ENCODE measurements around the gene THADA. TPM values are rescaled to one million over a fixed set of nuclear protein-coding genes. Genes with fewer than 3 reads are reported as not detected.

The THADA gene
- total RNA-seq, 1 donor from 2014 or later, result 41.2 TPM

- Histone ChIP-seq H3K9me3 (no peaks in the 10 kb centered on the region), H3K4me1 (no peaks in the 10 kb centered on the region), H3K27ac (no peak overlapping the region), H3K36me3 (peaks cover 7% of the 10 kb centered on the region), H3K4me3 (no peak overlapping the region), H3K27me3 (ENCODE audit: low read depth) (no peaks in the 10 kb centered on the region)
- ATAC-seq (no peak), DNase-seq (no peak)
- intact Hi-C loops (cut with DNase I), result no loop called here
- no peak for TF ChIP-seq CTCF (IDR thresholded peaks at IDR 0.05)
Observed at GRCh38 chr2:43248621-43249020, 347.2 kb downstream of the THADA start.

- TF ChIP-seq CTCF (IDR thresholded peaks at IDR 0.05), result no peak
- no peaks in the 10 kb centered on the region for H3K4me1 ChIP-seq
- no peaks in the 10 kb centered on the region for H3K27me3 ChIP-seq (ENCODE audit: low read depth)
- H3K36me3 ChIP-seq, result peaks cover 7% of the 10 kb centered on the region
- no peaks in the 10 kb centered on the region for H3K9me3 ChIP-seq
- no peak overlapping the region for H3K27ac ChIP-seq
- ATAC-seq, result no peak
- intact Hi-C loops (cut with DNase I), result no loop called here
- H3K4me3 ChIP-seq, result no peak overlapping the region
- DNase-seq, result no peak
Observed at GRCh38 chr2:43246641-43247040, 349.2 kb downstream of the THADA start.

GRCh38 chr2:43241558-43241957 lies 354.3 kb downstream of the THADA start:
- intact Hi-C loops (cut with DNase I), result no loop called here
- DNase-seq (no peak), ATAC-seq (no peak)
- Histone ChIP-seq H3K36me3 (peaks cover 7% of the 10 kb centered on the region), H3K9me3 (no peaks in the 10 kb centered on the region), H3K4me1 (peaks cover 5% of the 10 kb centered on the region), H3K4me3 (no peak overlapping the region), H3K27ac (no peak overlapping the region), H3K27me3 (ENCODE audit: low read depth) (no peaks in the 10 kb centered on the region)
- TF ChIP-seq CTCF (IDR thresholded peaks at IDR 0.05), result no peak

GRCh38 chr2:43240766-43241150 lies 355.1 kb downstream of the THADA start:
- intact Hi-C loops (cut with DNase I), result no loop called here
- ATAC-seq, result no peak
- no peak for DNase-seq

GRCh38 chr2:43239981-43240765 lies 355.7 kb downstream of the THADA start:
- Histone ChIP-seq H3K27me3 (ENCODE audit: low read depth) (no peaks in the 10 kb centered on the region), H3K27ac (peak overlapping the region; percentile 66), H3K36me3 (peaks cover 7% of the 10 kb centered on the region), H3K4me3 (no peak overlapping the region), H3K4me1 (peaks cover 10% of the 10 kb centered on the region), H3K9me3 (no peaks in the 10 kb centered on the region)
- ATAC-seq (peak; percentile 31 to 40), DNase-seq (no peak)
- intact Hi-C loops (cut with DNase I), result no loop called here
- TF ChIP-seq CTCF (IDR thresholded peaks at IDR 0.05), result no peak

More at GRCh38 chr2:43240766-43241150, 355.1 kb downstream of the THADA start:
- Histone ChIP-seq H3K27ac (peak overlapping the region; percentile 66), H3K27me3 (ENCODE audit: low read depth) (no peaks in the 10 kb centered on the region), H3K4me3 (no peak overlapping the region), H3K9me3 (no peaks in the 10 kb centered on the region), H3K4me1 (peaks cover 10% of the 10 kb centered on the region), H3K36me3 (peaks cover 7% of the 10 kb centered on the region)
- no peak for TF ChIP-seq CTCF (IDR thresholded peaks at IDR 0.05)
